SK-N-SH (cell line): ENCODE data around the gene AKR1E2. TPM values are rescaled to one million over a fixed set of nuclear protein-coding genes. Genes with fewer than 3 reads are reported as not detected.

Experiments used
- CTCF ChIA-PET: fragments of 300-600, 350-600 bp; formaldehyde crosslinking; extraction: SDS; loops from one replicate; lab custom pipeline; 2021; lab: Yijun Ruan, JAX
- POLR2A ChIA-PET: fragments of 350-600 bp; sonication (Branson Sonifier 250); formaldehyde crosslinking; extraction: SDS; loops from one replicate; lab custom pipeline; 2020; ENCODE audit warnings: antibody characterized with exemption, inconsistent platforms; lab: Yijun Ruan, JAX
- DNase-seq: peaks from one replicate; pipeline ENCODE4 v3.0.0; 2012
- H2AFZ ChIP-seq: fragments of 200-600 bp; sonication (generic); 2 replicates; pipeline ENCODE4 v1.8.1; 2016; ENCODE audit warnings: antibody characterized with exemption, mild to moderate bottlenecking, low read depth
- H3F3A ChIP-seq: fragments of 200-600 bp; sonication (generic); replicated peaks from 2 replicates; pipeline ENCODE3; 2016; ENCODE audit warnings: antibody characterized with exemption, mild to moderate bottlenecking; ENCODE audit not compliant: insufficient read depth
- H3K27ac ChIP-seq, 2 experiments: fragments of 200-500 bp in 1 of 2; fragments of 200-600 bp in 1 of 2; sonication (Bioruptor generic) in 1 of 2; sonication (generic), shearing (Covaris generic) in 1 of 2; 2 replicates each; pipeline versions ENCODE4 v1.5.1 to v1.6.1; 2014 to 2016; ENCODE audit warnings: low read depth in 2 of 2, inconsistent platforms in 1 of 2, low read length in 1 of 2, mild to moderate bottlenecking in 1 of 2, mixed read lengths in 1 of 2
- H3K27me3 ChIP-seq: fragments of 200-600 bp; sonication (generic), shearing (Covaris generic); 2 replicates; pipeline ENCODE4 v1.6.1; 2016; ENCODE audit warnings: mixed run types; ENCODE audit not compliant: insufficient read depth
- H3K36me3 ChIP-seq, 2 experiments: fragments of 200-500 bp in 1 of 2; fragments of 200-600 bp in 1 of 2; sonication (Bioruptor generic) in 1 of 2; sonication (generic) in 1 of 2; replicated peaks in 1 of 2; 2 replicates each; pipeline versions ENCODE3 to v1.5.1; 2014 to 2016; ENCODE audit warnings: low read length in 1 of 2, mild to moderate bottlenecking in 1 of 2; ENCODE audit not compliant: insufficient read depth in 2 of 2, control insufficient read depth in 1 of 2
- H3K4me1 ChIP-seq, 2 experiments: fragments of 200-500 bp in 1 of 2; fragments of 200-600 bp in 1 of 2; sonication (Bioruptor generic) in 1 of 2; sonication (generic), shearing (Covaris generic) in 1 of 2; 2 replicates each; pipeline versions ENCODE4 v1.5.1 to v1.6.1; 2014 to 2016; ENCODE audit warnings: low read depth in 1 of 2, low read length in 1 of 2, mixed run types in 1 of 2; ENCODE audit not compliant: insufficient read depth in 2 of 2, control insufficient read depth in 1 of 2
- H3K4me2 ChIP-seq: fragments of 200-600 bp; sonication (generic), shearing (Covaris generic); 2 replicates; pipeline ENCODE4 v1.6.1; 2017; ENCODE audit warnings: mixed run types
- H3K4me3 ChIP-seq, 2 experiments: fragments of 200-500 bp in 1 of 2; fragments of 200-600 bp in 1 of 2; sonication (Bioruptor generic) in 1 of 2; sonication (generic), shearing (Covaris generic) in 1 of 2; 2 replicates each; pipeline versions ENCODE4 v1.5.1 to v1.8.1; 2014 to 2016; ENCODE audit warnings: low read depth in 2 of 2, inconsistent platforms in 1 of 2, low read length in 1 of 2, mild to moderate bottlenecking in 1 of 2, mixed read lengths in 1 of 2, moderate library complexity in 1 of 2
- H3K79me2 ChIP-seq: fragments of 200-600 bp; sonication (generic); 2 replicates; pipeline ENCODE4 v1.8.1; 2017; ENCODE audit warnings: mild to moderate bottlenecking; ENCODE audit not compliant: insufficient read depth
- H3K9ac ChIP-seq: fragments of 200-600 bp; sonication (generic); 2 replicates; pipeline ENCODE4 v1.6.1; 2017; ENCODE audit warnings: mixed run types
- H3K9me2 ChIP-seq: fragments of 200-600 bp; sonication (generic); 2 replicates; pipeline ENCODE4 v1.6.1; 2017; ENCODE audit warnings: mixed run types
- H3K9me3 ChIP-seq: fragments of 200-600 bp; sonication (generic); 2 replicates; pipeline ENCODE4 v1.6.1; 2017; ENCODE audit warnings: mixed run types, mild to moderate bottlenecking, moderate library complexity
- H4K20me1 ChIP-seq: fragments of 200-600 bp; sonication (generic); 2 replicates; pipeline ENCODE4 v1.6.1; 2017; ENCODE audit warnings: mild to moderate bottlenecking, mixed run types; ENCODE audit not compliant: insufficient read depth
- EP300 ChIP-seq, 2 experiments: IDR thresholded peaks; 2 replicates each; pipeline versions ENCODE4 v1.4.0 to v1.6.1; 2012; ENCODE audit warnings: borderline replicate concordance in 1 of 2, low read depth in 1 of 2, low read length in 1 of 2
- FOSL2 ChIP-seq: IDR thresholded peaks from 2 replicates; pipeline ENCODE4 v1.4.0; 2012; ENCODE audit warnings: low read depth, mild to moderate bottlenecking, moderate library complexity, borderline replicate concordance
- FOXM1 ChIP-seq: IDR thresholded peaks from 2 replicates; pipeline ENCODE4 v1.4.0; 2012; ENCODE audit warnings: low read depth, mild to moderate bottlenecking
- JUND ChIP-seq: IDR thresholded peaks from 2 replicates; pipeline ENCODE4 v1.4.0; 2012
- NRF1 ChIP-seq: IDR thresholded peaks from 2 replicates; pipeline ENCODE4 v1.6.1; 2012; ENCODE audit warnings: low read depth, mild to moderate bottlenecking, low read length
- RAD21 ChIP-seq: IDR thresholded peaks from 2 replicates; pipeline ENCODE4 v1.6.1; 2012; ENCODE audit warnings: mild to moderate bottlenecking, low read length
- SIN3A ChIP-seq: IDR thresholded peaks from 2 replicates; pipeline ENCODE4 v1.6.1; 2012; ENCODE audit warnings: low read depth, mild to moderate bottlenecking, low read length, moderate library complexity, borderline replicate concordance
- SMC3 ChIP-seq: IDR thresholded peaks from 2 replicates; pipeline ENCODE4 v1.6.1; 2012; ENCODE audit warnings: low read depth, low read length, improper control_type of control experiment
- TEAD4 ChIP-seq: IDR thresholded peaks from 2 replicates; pipeline ENCODE4 v1.4.0; 2012; ENCODE audit warnings: mild to moderate bottlenecking, borderline replicate concordance; ENCODE audit not compliant: insufficient read depth
- YY1 ChIP-seq: IDR thresholded peaks from 2 replicates; pipeline ENCODE4 v1.4.0; 2012; ENCODE audit warnings: low read depth, mild to moderate bottlenecking
- WGBS: methylation state at CpG from one replicate; pipeline ENCODE4 v1.1.6; 2017; ENCODE audit warnings: low lambda C conversion rate; 5-methylcytosine and 5-hydroxymethylcytosine counted together
- polyA plus RNA-seq, 3 experiments: library from polyadenylated mRNA; depleted of rRNA; stranded (reverse); fragments of >200 nt; gene quantifications; 2 replicates each; pipeline ENCODE4 v1.2.3, GENCODE V29; 2012
- TF ChIP-seq, protein P1 (sequence below): fragments of 150-350 bp; IDR thresholded peaks from 2 replicates; pipeline ENCODE4 v1.6.1; 2017; ENCODE audit warnings: antibody characterized with exemption, low read length, low read depth, borderline replicate concordance
- TF ChIP-seq, protein P2 (sequence below): IDR thresholded peaks from 2 replicates; pipeline ENCODE4 v1.4.0; 2012; ENCODE audit warnings: low read depth

AKR1E2 gene
- polyA plus RNA-seq, 1 of the 3 experiments (the other 2 are of a cell fraction): 5.8 TPM

DNA sequence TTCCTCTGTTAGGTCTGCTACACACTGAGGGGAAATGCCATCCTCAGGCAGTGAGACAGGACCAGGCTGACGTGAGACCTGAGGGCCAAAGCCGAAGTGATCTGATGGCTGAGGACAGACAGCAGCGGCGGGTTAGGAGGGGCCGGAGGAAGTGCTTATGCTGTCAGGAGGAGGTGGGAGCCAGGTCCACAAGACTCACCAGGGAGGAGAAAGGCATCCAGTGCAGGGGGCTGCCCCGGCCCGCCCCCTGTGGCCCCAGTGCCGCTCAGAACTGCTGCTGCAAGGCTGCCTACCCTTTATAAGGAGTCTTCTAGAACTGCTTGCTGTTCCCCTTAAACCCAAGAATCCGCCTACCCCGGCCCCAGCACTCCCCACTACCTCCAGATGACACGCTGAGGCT lies 19.8 kb downstream of the AKR1E2 start:
- WGBS: 95% methylated on average over 11 of the region's 11 CpGs
- TF ChIP-seq TEAD4 (no peak), RAD21 (no peak)
- H3K9ac ChIP-seq: no peak overlapping the region
- POLR2A ChIA-PET: no interaction called here
- H3K79me2 ChIP-seq: no peaks in the 10 kb centered on the region
- H2AFZ ChIP-seq: no peak overlapping the region
- no peak for DNase-seq
- H3K36me3 ChIP-seq: no peaks in the 10 kb centered on the region
- H3K4me1 ChIP-seq: peaks cover 3 to 13% of the 10 kb centered on the region in 2 experiments; a peak in 1 of 4 replicates
- no peak overlapping the region for H3K27ac ChIP-seq
- no peak overlapping the region for H3K4me3 ChIP-seq
- H3K27me3 ChIP-seq: no peaks in the 10 kb centered on the region
- peaks cover 11% of the 10 kb centered on the region for H3F3A ChIP-seq
- H3K9me2 ChIP-seq: no peaks in the 10 kb centered on the region
- no peaks in the 10 kb centered on the region for H3K9me3 ChIP-seq
- H4K20me1 ChIP-seq: no peaks in the 10 kb centered on the region
- CTCF ChIA-PET: interaction anchor here (0.6 kb wide), 1 partner anchor 597 kb away, joined by 5 read pairs; no protein-coding TSS in a partner anchor
- no peak overlapping the region for H3K4me2 ChIP-seq

DNA sequence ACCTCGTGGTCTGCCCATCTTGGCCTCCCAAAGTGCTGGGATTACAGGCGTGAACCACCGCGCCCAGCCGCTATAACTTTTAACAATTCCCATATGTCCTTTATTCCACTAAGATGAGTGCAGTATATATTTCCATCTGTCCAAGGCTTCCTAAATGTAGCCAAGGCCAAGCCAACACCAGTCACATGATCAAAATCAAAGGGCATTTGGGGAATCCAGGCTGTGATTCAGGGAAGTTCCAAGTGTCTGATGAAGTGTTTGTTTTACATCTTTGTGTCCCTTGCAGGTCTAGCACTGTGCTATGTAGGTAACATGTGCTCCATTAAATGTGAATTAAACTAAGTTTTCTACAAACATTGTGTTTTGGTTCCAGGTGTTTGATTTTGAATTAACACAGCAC lies 20.8 kb downstream of the AKR1E2 start:
- CTCF ChIA-PET: interaction anchor here (1.1 to 4.5 kb wide), 2 partner anchors 32 to 444 kb away, joined by 3 to 37 read pairs; no protein-coding TSS in a partner anchor
- Histone ChIP-seq H3K79me2 (no peaks in the 10 kb centered on the region), H3K4me1 (peaks cover 3 to 13% of the 10 kb centered on the region in 2 experiments; a peak in 1 of 4 replicates), H3K4me2 (no peak overlapping the region), H2AFZ (no peak overlapping the region), H4K20me1 (no peaks in the 10 kb centered on the region), H3K27me3 (no peaks in the 10 kb centered on the region), H3K27ac (peak overlapping the region in 1 of 2 experiments; percentile 74; a peak in 1 of 4 replicates), H3K9me2 (no peaks in the 10 kb centered on the region), H3K4me3 (no peak overlapping the region), H3K36me3 (no peaks in the 10 kb centered on the region), H3F3A (peaks cover 11% of the 10 kb centered on the region), H3K9ac (no peak overlapping the region), H3K9me3 (no peaks in the 10 kb centered on the region)
- TF ChIP-seq SMC3 (no peak), SIN3A (no peak), RAD21 (no peak), YY1 (no peak), FOXM1 (no peak), NRF1 (no peak)
- TF ChIP-seq, protein P1, sequence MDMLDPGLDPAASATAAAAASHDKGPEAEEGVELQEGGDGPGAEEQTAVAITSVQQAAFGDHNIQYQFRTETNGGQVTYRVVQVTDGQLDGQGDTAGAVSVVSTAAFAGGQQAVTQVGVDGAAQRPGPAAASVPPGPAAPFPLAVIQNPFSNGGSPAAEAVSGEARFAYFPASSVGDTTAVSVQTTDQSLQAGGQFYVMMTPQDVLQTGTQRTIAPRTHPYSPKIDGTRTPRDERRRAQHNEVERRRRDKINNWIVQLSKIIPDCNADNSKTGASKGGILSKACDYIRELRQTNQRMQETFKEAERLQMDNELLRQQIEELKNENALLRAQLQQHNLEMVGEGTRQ: no peak
- POLR2A ChIA-PET: no interaction called here
- 90% methylated on average over 5 of the region's 5 CpGs for WGBS
- no peak for DNase-seq

DNA sequence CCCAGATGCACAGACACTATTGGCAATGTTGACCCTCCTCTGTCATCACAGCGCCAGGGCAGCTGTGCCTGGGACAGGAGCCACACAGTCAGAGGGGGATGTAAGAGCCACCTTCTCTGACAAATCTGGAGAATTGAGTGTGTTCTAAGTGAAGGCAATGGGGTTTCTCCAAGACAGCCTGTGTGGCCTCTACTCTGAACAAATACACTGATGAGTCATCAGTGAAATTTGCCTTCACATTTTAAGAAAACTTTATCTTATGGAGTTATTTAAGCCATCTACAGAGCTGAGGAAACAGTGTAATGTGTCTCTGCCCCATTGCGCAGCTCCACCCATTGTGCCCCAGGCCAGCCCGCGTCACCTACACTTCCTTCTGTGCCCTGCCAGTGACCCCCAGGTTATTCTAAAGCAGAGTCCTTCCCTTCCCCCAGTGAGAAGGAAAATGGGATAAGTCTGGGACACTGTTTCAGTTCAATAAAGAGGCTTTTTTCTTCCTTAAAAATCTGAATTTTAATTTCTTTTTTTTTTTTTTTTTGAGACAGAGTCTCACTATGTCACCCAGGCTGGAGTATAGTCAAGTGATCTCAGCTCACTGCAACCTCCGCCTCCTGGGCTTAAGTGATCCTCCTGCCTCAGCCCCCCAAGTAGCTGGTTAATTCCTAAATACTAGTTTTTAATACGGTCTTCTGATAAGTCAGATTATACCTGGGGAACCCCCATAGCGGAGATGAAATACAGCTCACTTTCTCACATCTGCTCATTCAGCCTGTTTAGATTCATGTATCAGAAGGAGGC lies 21.8 kb downstream of the AKR1E2 start:
- POLR2A ChIA-PET: interaction anchor here (0.7 kb wide), 1 partner anchor 767 kb away, joined by 4 read pairs; no protein-coding TSS in a partner anchor
- H4K20me1 ChIP-seq: no peaks in the 10 kb centered on the region
- peak overlapping the region; percentile 61; the same call in 1 of the 2 replicates for H3K4me2 ChIP-seq
- H3F3A ChIP-seq: peaks cover 11% of the 10 kb centered on the region
- CTCF ChIA-PET: interaction anchor here (1.1 to 6.4 kb wide), 7 partner anchors 9 to 443 kb away, joined by 3 to 114 read pairs (median 57); partner anchors contain the start of gene AKR1C3
- 71% methylated on average over 7 of the region's 7 CpGs for WGBS
- H3K27ac ChIP-seq: peak overlapping the region in 1 of 2 experiments; percentile 74; a peak in 2 of 4 replicates
- no peaks in the 10 kb centered on the region for H3K9me3 ChIP-seq
- H3K4me1 ChIP-seq: peaks cover 3 to 13% of the 10 kb centered on the region in 2 experiments; a peak in 1 of 4 replicates
- no peaks in the 10 kb centered on the region for H3K79me2 ChIP-seq
- peak overlapping the region; percentile 17; the same call in 1 of the 2 replicates for H3K9ac ChIP-seq
- H3K36me3 ChIP-seq: no peaks in the 10 kb centered on the region
- H2AFZ ChIP-seq: peak overlapping the region; percentile 77
- TF ChIP-seq, protein P2, sequence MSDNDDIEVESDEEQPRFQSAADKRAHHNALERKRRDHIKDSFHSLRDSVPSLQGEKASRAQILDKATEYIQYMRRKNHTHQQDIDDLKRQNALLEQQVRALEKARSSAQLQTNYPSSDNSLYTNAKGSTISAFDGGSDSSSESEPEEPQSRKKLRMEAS: no peak
- TF ChIP-seq EP300 (IDR thresholded peaks at IDR 0.05; ENCODE audit: borderline replicate concordance in 1 of 2, low read depth in 1 of 2, low read length in 1 of 2): no peak
- TF ChIP-seq NRF1: no peak
- TF ChIP-seq JUND: peak; percentile 56; the same call in 1 of the 2 replicates
- TF ChIP-seq YY1: no peak
- TF ChIP-seq FOSL2: peak; percentile 64
- TF ChIP-seq SMC3: no peak
- DNase-seq: no peak
- H3K27me3 ChIP-seq: no peaks in the 10 kb centered on the region
- H3K4me3 ChIP-seq: no peak overlapping the region
- H3K9me2 ChIP-seq: no peaks in the 10 kb centered on the region
